NT2/D1 (cell line): ENCODE results near the gene KIAA0513.

ENCODE experiments used
- YY1 ChIP-seq: IDR thresholded peaks from 2 replicates; pipeline ENCODE4 v1.6.1; 2011; ENCODE audit not compliant: insufficient read length, insufficient read depth
- ZNF274 ChIP-seq: IDR thresholded peaks from 2 replicates; pipeline ENCODE4 v1.6.1; 2011; ENCODE audit warnings: mild to moderate bottlenecking, low read depth, low read length

GRCh38 chr16:85104821-85105391 lies 77.3 kb downstream of the KIAA0513 start:
- TF ChIP-seq ZNF274 (no peak), YY1 (no peak)
